IMR-90 (cell line): ENCODE results near the gene ARID4B. TPM values are rescaled to one million over a fixed set of nuclear protein-coding genes. Genes with fewer than 3 reads are reported as not detected.

ENCODE experiments used
- ATAC-seq: fragments of 200-7000 bp; cut with Tn5 transposase; 2 replicates; pipeline ENCODE4 v1.9.1; 2020; ENCODE audit warnings: low read depth, mild to moderate bottlenecking, moderate library complexity
- BruUV-seq: library from RNA; stranded (reverse); fragments of 400-500 nt; replicated peaks from 2 replicates; lab custom pipeline; 2021; lab: Mats Ljungman, UMichigan
- CTCF ChIA-PET: fragments of 300-600 bp; formaldehyde crosslinking; extraction: SDS; loops from one replicate; lab custom pipeline; 2021; ENCODE audit warnings: antibody characterized with exemption; lab: Yijun Ruan, JAX
- POLR2A ChIA-PET: fragments of 300-600 bp; sonication (Branson Sonifier 250); formaldehyde crosslinking; loops from one replicate; lab custom pipeline; 2022; ENCODE audit warnings: antibody characterized with exemption; ENCODE audit not compliant: unreplicated experiment; lab: Charles Lee
- DNase-seq: peaks from one replicate; pipeline ENCODE4 v3.0.0; 2013
- H2AFZ ChIP-seq: replicated peaks from 2 replicates; pipeline ENCODE3; 2013; ENCODE audit warnings: low read length, mild to moderate bottlenecking; ENCODE audit not compliant: poor library complexity
- H2AK5ac ChIP-seq: 2 replicates; pipeline ENCODE4 v1.6.1; 2013; ENCODE audit warnings: low read depth, low read length, inconsistent platforms
- H2AK9ac ChIP-seq: replicated peaks from 2 replicates; pipeline ENCODE3; 2013; ENCODE audit warnings: mild to moderate bottlenecking, low read depth, low read length, moderate library complexity; ENCODE audit not compliant: poor library complexity
- H2BK120ac ChIP-seq: 2 replicates; pipeline ENCODE4 v1.6.1; 2013; ENCODE audit warnings: low read depth, low read length, inconsistent platforms
- H2BK15ac ChIP-seq: 3 replicates; pipeline ENCODE4 v1.6.1; 2013; ENCODE audit warnings: low read depth, low read length, inconsistent platforms
- H2BK20ac ChIP-seq: 2 replicates; pipeline ENCODE4 v1.6.1; 2013; ENCODE audit warnings: low read depth, mild to moderate bottlenecking, inconsistent platforms, low read length, moderate library complexity
- H2BK5ac ChIP-seq: 2 replicates; pipeline ENCODE4 v1.6.1; 2013; ENCODE audit warnings: mild to moderate bottlenecking, low read depth, low read length, inconsistent platforms; ENCODE audit not compliant: poor library complexity, severe bottlenecking
- H3K14ac ChIP-seq: replicated peaks from 2 replicates; pipeline ENCODE4 v1.6.1; 2013; ENCODE audit warnings: low read depth, low read length, inconsistent platforms
- H3K18ac ChIP-seq: 2 replicates; pipeline ENCODE4 v1.6.1; 2013; ENCODE audit warnings: low read depth, low read length, control low read depth
- H3K23ac ChIP-seq: 2 replicates; pipeline ENCODE4 v1.6.1; 2013; ENCODE audit warnings: low read depth, low read length, inconsistent platforms
- H3K27ac ChIP-seq: 2 replicates; pipeline ENCODE4 v1.5.1; 2013; ENCODE audit warnings: mild to moderate bottlenecking, control low read depth, low read length; ENCODE audit not compliant: insufficient read depth
- H3K27me3 ChIP-seq: 2 replicates; pipeline ENCODE4 v1.6.1; 2013; ENCODE audit warnings: low read length; ENCODE audit not compliant: control insufficient read depth, insufficient read depth
- H3K36me3 ChIP-seq: 2 replicates; pipeline ENCODE4 v1.6.1; 2013; ENCODE audit warnings: low read length, mixed read lengths; ENCODE audit not compliant: control insufficient read depth, insufficient read depth
- H3K4ac ChIP-seq: 2 replicates; pipeline ENCODE4 v1.6.1; 2013; ENCODE audit warnings: low read depth, low read length, inconsistent platforms
- H3K4me1 ChIP-seq: 2 replicates; pipeline ENCODE4 v1.6.1; 2013; ENCODE audit warnings: low read length, mixed read lengths; ENCODE audit not compliant: control insufficient read depth, insufficient read depth
- H3K4me2 ChIP-seq: 2 replicates; pipeline ENCODE4 v1.6.1; 2013; ENCODE audit warnings: low read depth, mild to moderate bottlenecking, control low read depth, low read length, moderate library complexity
- H3K4me3 ChIP-seq: 2 replicates; pipeline ENCODE4 v1.5.1; 2013; ENCODE audit warnings: low read depth, mild to moderate bottlenecking, control low read depth, low read length, moderate library complexity; ENCODE audit not compliant: insufficient read depth
- H3K56ac ChIP-seq: 2 replicates; pipeline ENCODE4 v1.6.1; 2013; ENCODE audit warnings: low read length, inconsistent platforms; ENCODE audit not compliant: insufficient read depth; ENCODE audit errors: extremely low read depth
- H3K79me1 ChIP-seq, 2 experiments: 2 replicates each; pipeline ENCODE4 v1.6.1; 2013; ENCODE audit warnings: low read length in 2 of 2, inconsistent platforms in 1 of 2, low read depth in 1 of 2
- H3K9ac ChIP-seq: 2 replicates; pipeline ENCODE4 v1.6.1; 2013; ENCODE audit warnings: low read depth, low read length, control low read depth
- H3K9me1 ChIP-seq: 2 replicates; pipeline ENCODE4 v1.6.1; 2013; ENCODE audit warnings: low read length, inconsistent platforms; ENCODE audit not compliant: insufficient read depth
- H3K9me3 ChIP-seq: 2 replicates; pipeline ENCODE4 v1.6.1; 2013; ENCODE audit warnings: low read length; ENCODE audit not compliant: control insufficient read depth, insufficient read depth
- H4K20me1 ChIP-seq: 2 replicates; pipeline ENCODE4 v1.6.1; 2013; ENCODE audit warnings: low read length, inconsistent platforms; ENCODE audit not compliant: insufficient read depth
- H4K5ac ChIP-seq: 2 replicates; pipeline ENCODE4 v1.6.1; 2013; ENCODE audit warnings: mild to moderate bottlenecking, low read depth, low read length, control low read depth
- H4K8ac ChIP-seq, 2 experiments: 2 replicates each; pipeline ENCODE4 v1.6.1; 2013; ENCODE audit warnings: low read depth in 2 of 2, low read length in 2 of 2, control low read depth in 1 of 2, inconsistent platforms in 1 of 2
- H4K91ac ChIP-seq: 2 replicates; pipeline ENCODE4 v1.6.1; 2013; ENCODE audit warnings: low read depth, low read length, inconsistent platforms; ENCODE audit not compliant: insufficient read depth
- BHLHE40 ChIP-seq: fragments of 150-350 bp; IDR thresholded peaks from 2 replicates; pipeline ENCODE4 v1.6.1; 2016; ENCODE audit warnings: mild to moderate bottlenecking, low read depth, low read length
- CEBPB ChIP-seq: IDR thresholded peaks from 2 replicates; pipeline ENCODE4 v1.6.1; 2012; ENCODE audit warnings: low read depth, low read length, improper control_type of control experiment
- CHD1 ChIP-seq: IDR thresholded peaks from 2 replicates; pipeline ENCODE4 v1.6.1; 2012; ENCODE audit warnings: low read depth, low read length, improper control_type of control experiment
- FOS ChIP-seq: fragments of 150-350 bp; IDR thresholded peaks from 2 replicates; pipeline ENCODE4 v1.6.1; 2016; ENCODE audit warnings: low read depth, low read length
- MAFK ChIP-seq: IDR thresholded peaks from 2 replicates; pipeline ENCODE4 v1.6.1; 2012; ENCODE audit warnings: low read depth, low read length, improper control_type of control experiment
- MAZ ChIP-seq: IDR thresholded peaks from 2 replicates; pipeline ENCODE4 v1.6.1; 2012; ENCODE audit warnings: low read depth, mild to moderate bottlenecking, low read length, improper control_type of control experiment, moderate library complexity, borderline replicate concordance
- MXI1 ChIP-seq: IDR thresholded peaks from 2 replicates; pipeline ENCODE4 v1.6.1; 2012; ENCODE audit warnings: low read depth, mild to moderate bottlenecking, low read length, moderate library complexity, borderline replicate concordance
- NFE2L2 ChIP-seq: fragments of 150-350 bp; IDR thresholded peaks from 2 replicates; pipeline ENCODE4 v1.6.1; 2016; ENCODE audit warnings: low read depth, mild to moderate bottlenecking, low read length
- POLR2A ChIP-seq: IDR thresholded peaks from 2 replicates; pipeline ENCODE4 v1.6.1; 2012; ENCODE audit warnings: mild to moderate bottlenecking, low read depth, low read length
- RAD21 ChIP-seq: IDR thresholded peaks from 2 replicates; pipeline ENCODE4 v1.6.1; 2012; ENCODE audit warnings: low read length, improper control_type of control experiment
- RCOR1 ChIP-seq: IDR thresholded peaks from 2 replicates; pipeline ENCODE4 v1.6.1; 2012; ENCODE audit warnings: mild to moderate bottlenecking, low read length, improper control_type of control experiment; ENCODE audit not compliant: insufficient replicate concordance
- RFX5 ChIP-seq: IDR thresholded peaks from 2 replicates; pipeline ENCODE4 v1.8.0; 2012; ENCODE audit warnings: low read depth, mild to moderate bottlenecking, low read length, moderate library complexity
- SMC3 ChIP-seq: fragments of 150-350 bp; IDR thresholded peaks from 2 replicates; pipeline ENCODE4 v1.6.1; 2016; ENCODE audit warnings: low read depth, mild to moderate bottlenecking, antibody characterized with exemption, low read length, moderate library complexity
- USF2 ChIP-seq: fragments of 150-350 bp; IDR thresholded peaks from 2 replicates; pipeline ENCODE4 v1.6.1; 2017; ENCODE audit warnings: mild to moderate bottlenecking, antibody characterized with exemption, low read length, low read depth
- WGBS, 2 experiments: methylation state at CpG; one replicate each; pipeline versions ENCODE4 v1.1.5 to v1.1.7; 2013; ENCODE audit warnings: missing lambda C conversion rate in 2 of 2; ENCODE audit not compliant: insufficient read length in 1 of 2; ENCODE audit errors: extremely low coverage in 2 of 2; 5-methylcytosine and 5-hydroxymethylcytosine counted together
- dilution Hi-C: fragments of 300-500 bp; cut with HindIII; formaldehyde crosslinking; loops from one replicate; pipeline ENCODE4 v1.14.3; 2018; ENCODE audit warnings: low sequenced_read_pairs; ENCODE audit not compliant: unreplicated experiment
- in situ Hi-C: fragments of 300-500 bp; cut with MboI; formaldehyde crosslinking; loops from 3 replicates; pipeline ENCODE4 v1.14.3; 2019; ENCODE audit warnings: low sequenced_read_pairs, inconsistent platforms, mixed read lengths
- intact Hi-C: fragments of 100-400 bp; cut with micrococcal nuclease; formaldehyde crosslinking; loops from 2 replicates; pipeline ENCODE4 v1.10.0; 2022
- polyA plus RNA-seq, 3 experiments: library from polyadenylated mRNA; depleted of rRNA; stranded (reverse); fragments of >200 nt; gene quantifications; 2 replicates each; pipeline ENCODE4 v1.2.3, GENCODE V29; 2012; ENCODE audit warnings: low replicate concordance in 1 of 3
- total RNA-seq: library from RNA; depleted of rRNA; stranded (reverse); fragments of >200 nt; gene quantifications from 2 replicates; pipeline ENCODE4 v1.2.3, GENCODE V29; 2012
- TF ChIP-seq, protein P1 (sequence below): fragments of 150-350 bp; IDR thresholded peaks from 2 replicates; pipeline ENCODE4 v1.6.1; 2016; ENCODE audit warnings: low read depth, mild to moderate bottlenecking, low read length, moderate library complexity, borderline replicate concordance
- TF ChIP-seq, protein P2 (sequence below): conservative IDR thresholded peaks from 2 replicates; pipeline ENCODE4 v1.5.1; 2012; ENCODE audit warnings: mild to moderate bottlenecking, low read depth, low read length, improper control_type of control experiment

Gene ARID4B
- total and polyA plus RNA-seq, 2 of the 4 experiments (the other 2 are of a cell fraction) = 8.5 to 16.0 TPM

GRCh38 chr1:235124111-235124510, 203.9 kb downstream of the ARID4B start:
- Histone ChIP-seq H3K18ac (no peak overlapping the region), H3K4me2 (no peak overlapping the region), H3K9me1 (no peaks in the 10 kb centered on the region), H3K14ac (no peak overlapping the region), H3K4me3 (no peak overlapping the region), H3K4ac (no peak overlapping the region), H4K91ac (no peak overlapping the region), H4K20me1 (peaks cover 78% of the 10 kb centered on the region), H3K56ac (no peak overlapping the region), H2AK9ac (no peak overlapping the region), H3K9me3 (no peaks in the 10 kb centered on the region), H3K79me1 (peaks cover 0 to 22% of the 10 kb centered on the region in 2 experiments), H3K9ac (no peak overlapping the region), H2BK120ac (no peak overlapping the region), H3K23ac (no peak overlapping the region), H2BK15ac (no peak overlapping the region), H4K8ac (no peak overlapping the region), H3K36me3 (peaks cover 9% of the 10 kb centered on the region; the same call in 1 of the 2 replicates), H2AFZ (no peak overlapping the region), H2BK20ac (no peak overlapping the region), H2BK5ac (no peak overlapping the region), H4K5ac (no peak overlapping the region), H3K27me3 (no peaks in the 10 kb centered on the region), H3K4me1 (0 out of 2 replicates have a peak, but pooled peaks cover 1% of the 10 kb centered on the region), H2AK5ac (no peak overlapping the region), H3K27ac (no peak overlapping the region)
- TF ChIP-seq FOS (no peak), MAFK (no peak), CHD1 (no peak), RFX5 (no peak), SMC3 (no peak), RCOR1 (no peak), MXI1 (no peak), USF2 (no peak), NFE2L2 (no peak), MAZ (no peak), POLR2A (no peak), RAD21 (no peak), BHLHE40 (no peak), CEBPB (no peak)
- TF ChIP-seq, protein P1, sequence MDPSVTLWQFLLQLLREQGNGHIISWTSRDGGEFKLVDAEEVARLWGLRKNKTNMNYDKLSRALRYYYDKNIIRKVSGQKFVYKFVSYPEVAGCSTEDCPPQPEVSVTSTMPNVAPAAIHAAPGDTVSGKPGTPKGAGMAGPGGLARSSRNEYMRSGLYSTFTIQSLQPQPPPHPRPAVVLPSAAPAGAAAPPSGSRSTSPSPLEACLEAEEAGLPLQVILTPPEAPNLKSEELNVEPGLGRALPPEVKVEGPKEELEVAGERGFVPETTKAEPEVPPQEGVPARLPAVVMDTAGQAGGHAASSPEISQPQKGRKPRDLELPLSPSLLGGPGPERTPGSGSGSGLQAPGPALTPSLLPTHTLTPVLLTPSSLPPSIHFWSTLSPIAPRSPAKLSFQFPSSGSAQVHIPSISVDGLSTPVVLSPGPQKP = no peak
- TF ChIP-seq, protein P2, sequence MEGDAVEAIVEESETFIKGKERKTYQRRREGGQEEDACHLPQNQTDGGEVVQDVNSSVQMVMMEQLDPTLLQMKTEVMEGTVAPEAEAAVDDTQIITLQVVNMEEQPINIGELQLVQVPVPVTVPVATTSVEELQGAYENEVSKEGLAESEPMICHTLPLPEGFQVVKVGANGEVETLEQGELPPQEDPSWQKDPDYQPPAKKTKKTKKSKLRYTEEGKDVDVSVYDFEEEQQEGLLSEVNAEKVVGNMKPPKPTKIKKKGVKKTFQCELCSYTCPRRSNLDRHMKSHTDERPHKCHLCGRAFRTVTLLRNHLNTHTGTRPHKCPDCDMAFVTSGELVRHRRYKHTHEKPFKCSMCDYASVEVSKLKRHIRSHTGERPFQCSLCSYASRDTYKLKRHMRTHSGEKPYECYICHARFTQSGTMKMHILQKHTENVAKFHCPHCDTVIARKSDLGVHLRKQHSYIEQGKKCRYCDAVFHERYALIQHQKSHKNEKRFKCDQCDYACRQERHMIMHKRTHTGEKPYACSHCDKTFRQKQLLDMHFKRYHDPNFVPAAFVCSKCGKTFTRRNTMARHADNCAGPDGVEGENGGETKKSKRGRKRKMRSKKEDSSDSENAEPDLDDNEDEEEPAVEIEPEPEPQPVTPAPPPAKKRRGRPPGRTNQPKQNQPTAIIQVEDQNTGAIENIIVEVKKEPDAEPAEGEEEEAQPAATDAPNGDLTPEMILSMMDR = no peak
- in situ Hi-C loops (loop anchor here (25.0 kb wide), 1 partner anchor 987 kb away; no protein-coding TSS in a partner anchor), dilution Hi-C loops (no loop called here), intact Hi-C loops (no loop called here)
- ChIA-PET CTCF (no interaction called here), POLR2A (interaction anchor here (0.5 kb wide), 1 partner anchor 35 kb away, joined by 5 read pairs; no protein-coding TSS in a partner anchor)
- ATAC-seq (no peak), DNase-seq (no peak)
- BruUV-seq = no TSS peak
- WGBS, 2 experiments = 100% methylated on average over 1 of the region's 9 CpGs; no CpG with 5 or more reads in 1 of the 2 experiments
